HCT116 (cell line): ENCODE results near the gene SUDS3. TPM values are rescaled to one million over a fixed set of nuclear protein-coding genes. Genes with fewer than 3 reads are reported as not detected.
A peak's percentile ranks its signal among the peaks of the same experiment; 100 is the strongest.

Source experiments
- ATAC-seq: fragments of 200-7000 bp; cut with Tn5 transposase; 2 replicates; pipeline ENCODE4 v1.9.1; 2020; ENCODE audit warnings: mild to moderate bottlenecking, moderate library complexity
- BruUV-seq: library from RNA; stranded (reverse); fragments of 400-500 nt; replicated peaks from 2 replicates; lab custom pipeline; 2021; lab: Mats Ljungman, UMichigan
- CTCF ChIA-PET: fragments of 300-600 bp; sonication (Branson Sonifier 250); formaldehyde crosslinking; loops from one replicate; lab custom pipeline; 2021; ENCODE audit warnings: antibody characterized with exemption; lab: Charles Lee
- POLR2A ChIA-PET: fragments of 300-600, 350-600 bp; sonication (Branson Sonifier 250); formaldehyde crosslinking; loops from one replicate; lab custom pipeline; 2021; ENCODE audit warnings: antibody characterized with exemption; lab: Charles Lee
- RAD21 ChIA-PET, 2 experiments: fragments of 300-600 bp; sonication (Branson Sonifier 250); formaldehyde crosslinking; loops; one replicate each; lab custom pipeline; 2023; ENCODE audit warnings: low total read pairs in 2 of 2; ENCODE audit not compliant: uncharacterized antibody in 2 of 2, unreplicated experiment in 2 of 2, low non-redundant PET in 1 of 2; lab: Charles Lee
- DNase-seq: peaks from one replicate; pipeline ENCODE4 v3.0.0-alpha.2; 2010; ENCODE audit warnings: low read depth, low spot score
- H2AFZ ChIP-seq: fragments of 200-600 bp; shearing (Covaris generic), sonication (generic); 2 replicates; pipeline ENCODE4 v1.6.1; 2017; ENCODE audit warnings: low read depth, mixed run types, mixed read lengths, antibody characterized with exemption, low read length; ENCODE audit not compliant: poor library complexity, severe bottlenecking
- H3K27ac ChIP-seq: 2 replicates; pipeline ENCODE4 v1.5.1; 2012; ENCODE audit warnings: low read depth, low read length
- H3K27me3 ChIP-seq: fragments of 200-600 bp; sonication (generic); 2 replicates; pipeline ENCODE4 v1.6.1; 2016; ENCODE audit warnings: mixed run types, low read length, mixed read lengths; ENCODE audit not compliant: insufficient read depth
- H3K36me3 ChIP-seq, 2 experiments: fragments of 200-500 bp in 1 of 2; fragments of 200-600 bp in 1 of 2; sonication (Bioruptor generic) in 1 of 2; sonication (generic) in 1 of 2; 2 replicates each; pipeline versions ENCODE4 v1.5.1 to v1.6.1; 2014 to 2016; ENCODE audit warnings: low read length in 2 of 2, inconsistent platforms in 1 of 2, mixed read lengths in 1 of 2, mixed run types in 1 of 2; ENCODE audit not compliant: insufficient read depth in 2 of 2, control insufficient read depth in 1 of 2
- H3K4me1 ChIP-seq, 2 experiments: fragments of 200-600 bp in 1 of 2; sonication (generic) in 1 of 2; 2 replicates each; pipeline versions ENCODE4 v1.5.1 to v1.6.1; 2012 to 2017; ENCODE audit warnings: low read length in 2 of 2, inconsistent platforms in 1 of 2, mild to moderate bottlenecking in 1 of 2, mixed read lengths in 1 of 2, mixed run types in 1 of 2, moderate library complexity in 1 of 2; ENCODE audit not compliant: insufficient read depth in 2 of 2, control insufficient read depth in 1 of 2
- H3K4me2 ChIP-seq: fragments of 200-600 bp; sonication (generic); 2 replicates; pipeline ENCODE4 v1.6.1; 2017; ENCODE audit warnings: mixed run types, low read length, mixed read lengths
- H3K4me3 ChIP-seq, 2 experiments: fragments of 200-600 bp in 1 of 2; sonication (generic) in 1 of 2; replicated peaks in 1 of 2; 2 replicates each; pipeline ENCODE4 v1.5.1; 2011 to 2016; ENCODE audit warnings: low read length in 2 of 2, control low read depth in 1 of 2, low read depth in 1 of 2, mild to moderate bottlenecking in 1 of 2, mixed read lengths in 1 of 2, mixed run types in 1 of 2
- H3K79me2 ChIP-seq: fragments of 200-600 bp; sonication (generic); 2 replicates; pipeline ENCODE4 v1.6.1; 2017; ENCODE audit warnings: mild to moderate bottlenecking, mixed run types, low read length, moderate library complexity, mixed read lengths; ENCODE audit not compliant: insufficient read depth
- H3K9ac ChIP-seq: fragments of 200-600 bp; sonication (generic); 2 replicates; pipeline ENCODE4 v1.6.1; 2016; ENCODE audit warnings: low read length, mixed read lengths
- H3K9me2 ChIP-seq: fragments of 200-600 bp; sonication (generic), shearing (Covaris generic); 2 replicates; pipeline ENCODE4 v1.6.1; 2017; ENCODE audit warnings: mixed run types, mild to moderate bottlenecking, moderate library complexity; ENCODE audit not compliant: insufficient read depth
- H3K9me3 ChIP-seq, 2 experiments: fragments of 200-500 bp in 1 of 2; fragments of 200-600 bp in 1 of 2; sonication (Bioruptor generic) in 1 of 2; sonication (generic) in 1 of 2; 2 replicates each; pipeline ENCODE4 v1.6.1; 2014 to 2017; ENCODE audit warnings: low read length in 2 of 2, mixed read lengths in 2 of 2, inconsistent platforms in 1 of 2, low read depth in 1 of 2, mild to moderate bottlenecking in 1 of 2, mixed run types in 1 of 2, moderate library complexity in 1 of 2; ENCODE audit not compliant: control insufficient read depth in 1 of 2, insufficient read depth in 1 of 2
- H4K20me1 ChIP-seq: fragments of 200-600 bp; sonication (generic), shearing (Covaris generic); 2 replicates; pipeline ENCODE4 v1.6.1; 2017; ENCODE audit warnings: mixed run types, mild to moderate bottlenecking, moderate library complexity; ENCODE audit not compliant: insufficient read depth
- CEBPB ChIP-seq: IDR thresholded peaks from 2 replicates; pipeline ENCODE4 v1.6.1; 2012; ENCODE audit warnings: low read depth
- EGR1 ChIP-seq: IDR thresholded peaks from 2 replicates; pipeline ENCODE4 v1.6.1; 2012; ENCODE audit warnings: low read depth
- ELF1 ChIP-seq: IDR thresholded peaks from 2 replicates; pipeline ENCODE4 v1.6.1; 2012; ENCODE audit warnings: low read depth, borderline replicate concordance
- POLR2A ChIP-seq: IDR thresholded peaks from 2 replicates; pipeline ENCODE4 v1.7.0; 2011; ENCODE audit warnings: borderline replicate concordance; ENCODE audit not compliant: insufficient read depth, insufficient read length; ENCODE audit errors: extremely low read depth
- POLR2AphosphoS5 ChIP-seq: IDR thresholded peaks from 2 replicates; pipeline ENCODE4 v1.6.1; 2011; ENCODE audit warnings: mild to moderate bottlenecking, low read depth, low read length, moderate library complexity
- SP1 ChIP-seq: IDR thresholded peaks from 2 replicates; pipeline ENCODE4 v1.6.1; 2012; ENCODE audit warnings: low read depth
- SRF ChIP-seq: IDR thresholded peaks from 2 replicates; pipeline ENCODE4 v1.6.1; 2012; ENCODE audit warnings: low read depth
- ZFX ChIP-seq: fragments of 450-650 bp; IDR thresholded peaks from 2 replicates; pipeline ENCODE4 v1.6.1; 2017
- intact Hi-C: fragments of 100-400 bp; cut with micrococcal nuclease; formaldehyde crosslinking; loops from 2 replicates; pipeline ENCODE4 v1.10.0; 2022
- total RNA-seq: library from RNA; stranded (reverse); gene quantifications from one replicate; pipeline ENCODE4 v1.2.1, GENCODE V29; 2021; ENCODE audit not compliant: unreplicated experiment

SUDS3 gene
- total RNA-seq, 1 experiment from 2014 or later: 32.3 TPM

- no peak overlapping the region for H2AFZ ChIP-seq
- H3K27ac ChIP-seq: no peak overlapping the region
- CTCF ChIA-PET: interaction anchor here (1.1 kb wide), 1 partner anchor 20 kb away, joined by 4 read pairs; the partner anchor contains the start of gene SUDS3
- H3K36me3 ChIP-seq: no peaks in the 10 kb centered on the region
- no peaks in the 10 kb centered on the region for H3K9me3 ChIP-seq
- H3K79me2 ChIP-seq: no peaks in the 10 kb centered on the region
- no peaks in the 10 kb centered on the region for H3K9me2 ChIP-seq
- DNase-seq: no peak
- H3K4me1 ChIP-seq: peaks cover 18 to 26% of the 10 kb centered on the region in 2 experiments
- H3K9ac ChIP-seq: no peak overlapping the region
- no peak overlapping the region for H3K4me3 ChIP-seq
- intact Hi-C loops: no loop called here
- H3K27me3 ChIP-seq: no peaks in the 10 kb centered on the region
- BruUV-seq: no TSS peak
- POLR2A ChIA-PET: interaction anchor here (0.7 to 1.4 kb wide), 3 partner anchors 9 to 206 kb away, joined by 3 to 4 read pairs (median 4); partner anchors contain the start of gene TAOK3
- no peaks in the 10 kb centered on the region for H4K20me1 ChIP-seq
- TF ChIP-seq EGR1 (no peak), POLR2A (no peak), POLR2AphosphoS5 (no peak), ELF1 (no peak), CEBPB (no peak), SP1 (no peak)
- ATAC-seq: no peak
- H3K4me2 ChIP-seq: no peak overlapping the region
- RAD21 ChIA-PET: interaction anchor here in 1 of 2 experiments (0.6 kb wide), 1 partner anchor 373 kb away, joined by 5 read pairs; no protein-coding TSS in a partner anchor
Observed at GRCh38 chr12:118355843-118356242, 20.5 kb upstream of the SUDS3 start.

GRCh38 chr12:118356809-118357256, 19.5 kb upstream of the SUDS3 start:
- POLR2A ChIA-PET: interaction anchor here (0.7 to 1.4 kb wide), 6 partner anchors 10 to 221 kb away, joined by 3 to 4 read pairs (median 4); partner anchors contain the start of genes PEBP1, SUDS3 and TAOK3
- Histone ChIP-seq H4K20me1 (no peaks in the 10 kb centered on the region), H3K4me3 (no peak overlapping the region), H3K27me3 (no peaks in the 10 kb centered on the region), H3K79me2 (no peaks in the 10 kb centered on the region), H3K4me2 (peak overlapping the region; percentile 43), H2AFZ (peak overlapping the region; percentile 17), H3K36me3 (no peaks in the 10 kb centered on the region), H3K9me3 (no peaks in the 10 kb centered on the region), H3K27ac (no peak overlapping the region; the same call in 1 of the 2 replicates), H3K4me1 (peaks cover 22 to 30% of the 10 kb centered on the region in 2 experiments), H3K9ac (no peak overlapping the region), H3K9me2 (no peaks in the 10 kb centered on the region)
- no peak for ATAC-seq
- RAD21 ChIA-PET: no interaction called here
- intact Hi-C loops: no loop called here
- TF ChIP-seq SRF: 0 out of 2 replicates have a peak, but pooled peaks have one; percentile 21
- no peak for TF ChIP-seq ZFX
- no peak for DNase-seq
- CTCF ChIA-PET: interaction anchor here (0.6 to 3.1 kb wide), 7 partner anchors 9 to 235 kb away, joined by 3 to 31 read pairs (median 4); partner anchors contain the start of gene SUDS3
- BruUV-seq: TSS peak; percentile 49
